HG03432 (cell line): Measurements from ENCODE around the gene ITFG1.
"Not testable (repeated sequence)": the region's sequence is repeated elsewhere in the genome, so short reads cannot be mapped to it uniquely, and the experiment has no call there.

Source experiments
- ATAC-seq: cut with Tn5 transposase; IDR thresholded peaks from one replicate; pipeline ENCODE4 v1.9.1; 2021; ENCODE audit warnings: mild to moderate bottlenecking, moderate library complexity; ENCODE audit not compliant: unreplicated experiment

The ITFG1 gene

GRCh38 chr16:47162670-47163420 is 298.0 kb downstream of the ITFG1 start:
- no peak for ATAC-seq

DNA sequence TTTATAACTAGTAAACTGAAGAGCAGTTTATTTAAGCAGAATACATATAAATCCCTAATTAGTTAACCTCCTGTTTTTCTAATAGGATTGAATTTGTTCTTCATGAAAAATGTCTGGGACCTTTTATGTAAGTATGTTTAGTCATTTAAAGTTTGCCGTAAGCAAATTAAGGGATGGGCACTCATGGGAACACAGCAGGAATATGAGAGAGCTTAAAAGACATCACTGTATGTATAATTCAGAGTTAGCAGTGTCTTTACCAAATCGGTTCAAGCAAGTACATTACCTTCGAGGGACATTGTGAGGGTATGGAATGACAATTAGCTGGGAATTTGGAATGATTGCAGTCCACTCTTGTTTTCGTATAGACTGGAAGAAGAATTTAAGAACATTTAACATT is 299.4 kb downstream of the ITFG1 start:
- no peak for ATAC-seq

GRCh38 chr16:47160422-47160821 is 300.4 kb downstream of the ITFG1 start:
- ATAC-seq, result no peak

- ATAC-seq, result no peak
These were observed 301.9 kb downstream of the ITFG1 start for GRCh38 chr16:47158992-47159391.

DNA sequence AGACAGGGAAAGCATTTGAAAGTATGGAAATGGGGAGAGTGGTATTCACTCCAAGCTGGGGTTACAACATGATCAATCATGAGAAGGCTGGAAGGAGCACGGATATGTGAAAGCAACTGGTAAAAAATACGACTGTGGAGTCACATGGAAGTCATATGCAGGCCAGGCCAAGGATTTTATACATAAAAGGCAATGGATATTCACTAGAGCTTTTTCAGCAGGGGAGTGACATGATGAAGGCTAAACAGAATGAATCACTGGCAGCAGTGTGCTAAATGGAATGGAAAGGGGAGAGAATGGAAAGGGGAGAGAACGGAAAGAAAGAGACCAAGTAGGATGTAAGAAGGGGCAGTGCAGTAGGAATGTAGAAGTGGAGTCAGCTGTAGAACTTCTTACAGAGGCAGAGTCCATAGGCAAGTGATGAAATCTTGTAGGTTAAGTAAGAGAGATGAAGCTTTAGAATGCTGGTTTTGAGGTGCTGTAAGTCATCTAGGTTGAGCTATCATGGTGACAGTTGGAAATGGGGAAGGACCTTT is 304.1 kb downstream of the ITFG1 start:
- no peak for ATAC-seq

GRCh38 chr16:47152501-47152900 is 308.4 kb downstream of the ITFG1 start:
- ATAC-seq, result not testable (repeated sequence)

- ATAC-seq, result no peak
These were observed 310.8 kb downstream of the ITFG1 start for GRCh38 chr16:47150067-47150466.

GRCh38 chr16:47144559-47144877 is 316.3 kb downstream of the ITFG1 start:
- ATAC-seq, result no peak

- ATAC-seq, result peak; percentile 64
These were observed 316.9 kb downstream of the ITFG1 start, which contains the start of gene NETO2 for GRCh38 chr16:47143677-47144558. NETO2 (minus strand) TSS chr16:47143945; CDS start chr16:47143612, 333 bp downstream.

DNA sequence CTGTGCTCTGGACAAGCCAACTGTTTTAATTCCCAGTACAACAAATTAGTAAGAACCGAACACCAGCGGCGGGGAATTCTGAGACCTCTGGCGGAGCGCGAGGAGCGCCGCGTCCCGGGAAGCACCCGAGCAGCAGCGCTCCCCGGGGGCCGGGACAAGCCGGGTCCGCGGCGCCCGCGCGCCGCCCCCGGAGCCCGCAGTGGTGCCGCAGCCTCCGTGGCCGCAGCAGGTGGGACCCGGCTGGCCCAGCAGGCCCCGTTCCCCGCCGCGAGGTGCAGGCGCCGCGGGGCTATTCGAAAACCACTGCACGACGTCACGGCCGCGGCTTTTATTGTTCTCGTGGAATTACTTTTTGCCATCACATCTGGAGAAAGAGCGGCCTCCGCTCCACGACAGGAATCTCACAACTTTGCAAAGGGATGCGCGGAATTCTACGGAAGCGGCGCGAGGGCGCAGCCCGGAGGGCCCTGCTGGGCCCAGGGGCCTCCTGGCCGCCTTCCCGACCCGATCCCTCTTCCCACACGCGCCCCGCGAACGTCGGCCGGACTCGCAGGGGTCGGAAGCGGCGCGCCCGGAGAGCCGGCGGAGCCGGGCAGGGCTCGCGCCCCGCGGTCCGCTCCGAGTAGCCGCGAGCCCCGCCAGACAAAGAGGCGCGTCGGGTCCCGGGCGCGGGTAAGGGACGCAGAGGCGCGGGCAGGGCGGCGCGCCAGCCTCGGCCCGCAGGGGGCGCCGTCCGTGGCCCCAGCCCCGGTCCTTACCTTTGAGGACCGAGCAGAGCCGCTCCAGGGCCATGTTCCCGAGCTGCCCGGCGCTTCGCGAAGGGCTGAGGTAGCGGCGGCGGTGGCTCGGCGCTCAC is 317.8 kb downstream of the ITFG1 start:
- peak; percentile 77 for ATAC-seq

- no peak for ATAC-seq
These were observed 318.4 kb downstream of the ITFG1 start for GRCh38 chr16:47142486-47142820.

GRCh38 chr16:47141773-47142485 is 318.9 kb downstream of the ITFG1 start:
- ATAC-seq, result peak; percentile 48

- no peak for ATAC-seq
These were observed 320.2 kb downstream of the ITFG1 start for GRCh38 chr16:47140686-47141085.

DNA sequence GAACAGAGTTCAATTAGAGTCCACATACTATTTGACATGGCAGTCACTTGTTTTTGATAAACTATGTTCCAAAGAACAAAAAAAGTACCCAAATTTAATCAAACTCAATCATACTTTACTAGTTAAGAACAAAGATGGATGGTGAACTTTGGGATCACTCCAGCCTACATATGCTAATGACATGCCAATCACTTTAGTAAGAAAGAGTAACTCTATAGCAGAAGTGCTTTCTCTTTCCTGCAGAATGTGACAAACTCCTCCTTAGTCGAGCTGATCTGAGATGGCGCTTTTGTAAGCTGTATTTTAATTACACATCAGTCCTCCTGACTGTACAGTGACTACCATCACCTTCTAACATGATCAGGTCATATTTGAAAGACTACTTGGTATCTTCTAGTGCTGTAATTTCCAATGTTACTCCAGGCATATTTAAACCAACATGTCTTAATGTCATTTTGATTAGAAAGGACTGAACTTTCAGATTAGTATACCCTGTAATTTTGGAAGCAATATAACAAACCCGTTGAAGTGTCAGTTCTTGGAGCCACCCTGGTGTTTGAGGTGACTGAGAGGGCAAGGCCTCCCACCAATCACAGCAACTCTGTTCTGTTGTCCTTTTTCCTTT is 321.2 kb downstream of the ITFG1 start:
- ATAC-seq, result no peak

- not testable (repeated sequence) for ATAC-seq
These were observed 322.9 kb downstream of the ITFG1 start for GRCh38 chr16:47137925-47138324.

- ATAC-seq, result no peak
These were observed 324.6 kb downstream of the ITFG1 start for GRCh38 chr16:47136099-47136842.

DNA sequence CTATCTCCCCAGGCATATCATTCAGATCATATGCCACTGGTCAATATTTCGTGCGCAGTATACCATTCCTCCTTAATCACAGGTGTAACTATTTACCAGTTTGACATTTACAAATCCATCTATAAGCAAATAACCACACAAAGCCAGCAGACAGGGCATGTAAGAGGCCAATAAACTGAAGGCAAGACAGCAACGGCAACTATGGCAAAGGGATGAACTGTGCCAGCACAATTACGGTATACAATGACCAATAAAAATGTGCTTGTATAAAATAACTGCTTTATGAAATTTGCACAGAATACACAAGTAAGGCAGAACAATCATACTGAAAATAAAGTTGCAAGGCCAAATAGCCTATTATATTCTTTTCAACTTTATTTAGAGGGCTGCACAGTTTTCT is 326.3 kb downstream of the ITFG1 start:
- no peak for ATAC-seq

- no peak for ATAC-seq
These were observed 328.6 kb downstream of the ITFG1 start for GRCh38 chr16:47132308-47132707.

GRCh38 chr16:47129755-47130435 is 331.0 kb downstream of the ITFG1 start:
- ATAC-seq, result no peak
